ENCODE data around the gene PANK2.

Gene PANK2

GRCh38 chr20:3889489-3890397 is 556 bp downstream of the PANK2 start:
- Histone ChIP-seq H3K27me3 (ENCODE audit: insufficient read depth, low read depth) (no peaks in the 10 kb centered on the region), H3K4me1 (ENCODE audit: low read depth, poor library complexity, severe bottlenecking) (peaks cover 20% of the 10 kb centered on the region), H3K79me2 (ENCODE audit: insufficient read depth, low read depth) (peaks cover 63% of the 10 kb centered on the region), H4K20me1 (ENCODE audit: insufficient read depth) (no peaks in the 10 kb centered on the region), H3K4me2 (peak overlapping the region; percentile 80), H3K4me3 (IDR thresholded peaks at IDR 0.05; ENCODE audit: insufficient read depth, low read depth, low read length) (no peak overlapping the region), H3K9ac (peak overlapping the region; percentile 76), H3K36me3 (ENCODE audit: insufficient read depth) (no peaks in the 10 kb centered on the region), H2AFZ (ENCODE audit: low read depth) (no peak overlapping the region), H3K27ac (peak overlapping the region; percentile 50)
- TF ChIP-seq, protein P1, sequence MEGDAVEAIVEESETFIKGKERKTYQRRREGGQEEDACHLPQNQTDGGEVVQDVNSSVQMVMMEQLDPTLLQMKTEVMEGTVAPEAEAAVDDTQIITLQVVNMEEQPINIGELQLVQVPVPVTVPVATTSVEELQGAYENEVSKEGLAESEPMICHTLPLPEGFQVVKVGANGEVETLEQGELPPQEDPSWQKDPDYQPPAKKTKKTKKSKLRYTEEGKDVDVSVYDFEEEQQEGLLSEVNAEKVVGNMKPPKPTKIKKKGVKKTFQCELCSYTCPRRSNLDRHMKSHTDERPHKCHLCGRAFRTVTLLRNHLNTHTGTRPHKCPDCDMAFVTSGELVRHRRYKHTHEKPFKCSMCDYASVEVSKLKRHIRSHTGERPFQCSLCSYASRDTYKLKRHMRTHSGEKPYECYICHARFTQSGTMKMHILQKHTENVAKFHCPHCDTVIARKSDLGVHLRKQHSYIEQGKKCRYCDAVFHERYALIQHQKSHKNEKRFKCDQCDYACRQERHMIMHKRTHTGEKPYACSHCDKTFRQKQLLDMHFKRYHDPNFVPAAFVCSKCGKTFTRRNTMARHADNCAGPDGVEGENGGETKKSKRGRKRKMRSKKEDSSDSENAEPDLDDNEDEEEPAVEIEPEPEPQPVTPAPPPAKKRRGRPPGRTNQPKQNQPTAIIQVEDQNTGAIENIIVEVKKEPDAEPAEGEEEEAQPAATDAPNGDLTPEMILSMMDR (conservative IDR thresholded peaks at IDR 0.05; ENCODE audit: low read depth, low read length), result no peak

GRCh38 chr20:3890398-3890751 is 1.2 kb downstream of the PANK2 start:
- H3K27ac ChIP-seq, result peak overlapping the region; percentile 50; the same call in 1 of the 2 replicates
- H3K79me2 ChIP-seq (ENCODE audit: insufficient read depth, low read depth), result peaks cover 69% of the 10 kb centered on the region
- H2AFZ ChIP-seq (ENCODE audit: low read depth), result no peak overlapping the region
- H3K4me1 ChIP-seq (ENCODE audit: low read depth, poor library complexity, severe bottlenecking), result peaks cover 20% of the 10 kb centered on the region
- H3K4me2 ChIP-seq, result peak overlapping the region; percentile 80
- TF ChIP-seq, protein P1 (conservative IDR thresholded peaks at IDR 0.05; ENCODE audit: low read depth, low read length), result no peak
- H3K9ac ChIP-seq, result peak overlapping the region; percentile 76; the same call in 1 of the 2 replicates
- no peaks in the 10 kb centered on the region for H3K36me3 ChIP-seq (ENCODE audit: insufficient read depth)
- H4K20me1 ChIP-seq (ENCODE audit: insufficient read depth), result no peaks in the 10 kb centered on the region
- H3K27me3 ChIP-seq (ENCODE audit: insufficient read depth, low read depth), result no peaks in the 10 kb centered on the region
- H3K4me3 ChIP-seq (IDR thresholded peaks at IDR 0.05; ENCODE audit: insufficient read depth, low read depth, low read length), result no peak overlapping the region

GRCh38 chr20:3890999-3891929 is 2.1 kb downstream of the PANK2 start:
- H3K4me2 ChIP-seq, result peak overlapping the region; percentile 80; the same call in 1 of the 2 replicates
- 0 out of 2 replicates have a peak, but pooled peaks cover 4% of the 10 kb centered on the region for H4K20me1 ChIP-seq (ENCODE audit: insufficient read depth)
- no peaks in the 10 kb centered on the region for H3K36me3 ChIP-seq (ENCODE audit: insufficient read depth)
- TF ChIP-seq, protein P1 (conservative IDR thresholded peaks at IDR 0.05; ENCODE audit: low read depth, low read length), result no peak
- no peak overlapping the region for H3K4me3 ChIP-seq (IDR thresholded peaks at IDR 0.05; ENCODE audit: insufficient read depth, low read depth, low read length)
- H3K9ac ChIP-seq, result no peak overlapping the region
- no peak overlapping the region for H3K27ac ChIP-seq
- no peak overlapping the region for H2AFZ ChIP-seq (ENCODE audit: low read depth)
- H3K27me3 ChIP-seq (ENCODE audit: insufficient read depth, low read depth), result no peaks in the 10 kb centered on the region
- H3K79me2 ChIP-seq (ENCODE audit: insufficient read depth, low read depth), result peaks cover 78% of the 10 kb centered on the region
- H3K4me1 ChIP-seq (ENCODE audit: low read depth, poor library complexity, severe bottlenecking), result peaks cover 20% of the 10 kb centered on the region

- H3K79me2 ChIP-seq (ENCODE audit: insufficient read depth, low read depth), result peaks cover 100% of the 10 kb centered on the region
- no peaks in the 10 kb centered on the region for H3K27me3 ChIP-seq (ENCODE audit: insufficient read depth, low read depth)
- H4K20me1 ChIP-seq (ENCODE audit: insufficient read depth), result peaks cover 9% of the 10 kb centered on the region
- no peak overlapping the region for H3K4me2 ChIP-seq
- no peak overlapping the region for H3K27ac ChIP-seq
- no peaks in the 10 kb centered on the region for H3K36me3 ChIP-seq (ENCODE audit: insufficient read depth)
- H2AFZ ChIP-seq (ENCODE audit: low read depth), result no peak overlapping the region
- H3K4me3 ChIP-seq (IDR thresholded peaks at IDR 0.05; ENCODE audit: insufficient read depth, low read depth, low read length), result no peak overlapping the region
- no peak overlapping the region for H3K9ac ChIP-seq
- peaks cover 20% of the 10 kb centered on the region for H3K4me1 ChIP-seq (ENCODE audit: low read depth, poor library complexity, severe bottlenecking)
- TF ChIP-seq, protein P1 (conservative IDR thresholded peaks at IDR 0.05; ENCODE audit: low read depth, low read length), result no peak
These were observed 5.6 kb downstream of the PANK2 start for GRCh38 chr20:3894796-3895195.
